NCI-H2107 treated with DMSO at 0.1 percent for 48 hours (cell line): ENCODE data around the gene TAF1A.

ENCODE experiments used
- DNase-seq: peaks from one replicate; lab custom pipeline; 2025; ENCODE audit not compliant: unreplicated experiment; lab: John Stamatoyannopoulos, UW

The TAF1A gene

GRCh38 chr1:222539951-222540597 is 49.7 kb downstream of the TAF1A start:
- DNase-seq, result no peak

GRCh38 chr1:222535455-222535854 is 54.3 kb downstream of the TAF1A start:
- no peak for DNase-seq

- DNase-seq, result no peak
These were observed 58.9 kb downstream of the TAF1A start for GRCh38 chr1:222530852-222531251.

- no peak for DNase-seq
These were observed 59.8 kb downstream of the TAF1A start for GRCh38 chr1:222529916-222530315.

- DNase-seq, result no peak
These were observed 60.6 kb downstream of the TAF1A start for GRCh38 chr1:222529181-222529580.

- DNase-seq, result no peak
These were observed 63.8 kb downstream of the TAF1A start for GRCh38 chr1:222525951-222526350.

GRCh38 chr1:222523852-222524251 is 65.9 kb downstream of the TAF1A start:
- DNase-seq, result no peak

- DNase-seq, result no peak
These were observed 67.4 kb downstream of the TAF1A start for GRCh38 chr1:222522105-222522915.

GRCh38 chr1:222521299-222522104 is 68.2 kb downstream of the TAF1A start:
- no peak for DNase-seq
